Mesendoderm (in vitro differentiated cells): Measurements from ENCODE around the gene TMEM43.

Experiments used
- DNase-seq: peaks from one replicate; pipeline ENCODE4 v3.0.0; 2013
- H2AK5ac ChIP-seq: 2 replicates; pipeline ENCODE4 v1.6.1; 2013; ENCODE audit warnings: low read length, inconsistent platforms
- H2BK120ac ChIP-seq: 2 replicates; pipeline ENCODE4 v1.6.1; 2013; ENCODE audit warnings: low read depth, mild to moderate bottlenecking, low read length, moderate library complexity, mixed read lengths
- H2BK15ac ChIP-seq: replicated peaks from 2 replicates; pipeline ENCODE4 v1.6.1; 2013; ENCODE audit warnings: low read depth, mild to moderate bottlenecking, moderate library complexity
- H2BK5ac ChIP-seq: 2 replicates; pipeline ENCODE4 v1.6.1; 2013; ENCODE audit warnings: low read length, inconsistent platforms
- H3K18ac ChIP-seq: 2 replicates; pipeline ENCODE4 v1.6.1; 2013; ENCODE audit warnings: mild to moderate bottlenecking, low read length, mixed read lengths
- H3K23ac ChIP-seq: one replicate; pipeline ENCODE4 v1.6.1; 2013; ENCODE audit warnings: low read length
- H3K27ac ChIP-seq: 2 replicates; pipeline ENCODE4 v1.5.1; 2013; ENCODE audit warnings: low read depth, mild to moderate bottlenecking, inconsistent platforms, low read length, moderate library complexity
- H3K27me3 ChIP-seq: 2 replicates; pipeline ENCODE4 v1.6.1; 2013; ENCODE audit warnings: low read length, control low read depth, mild to moderate bottlenecking, inconsistent platforms; ENCODE audit not compliant: insufficient read depth, poor library complexity
- H3K36me3 ChIP-seq: 2 replicates; pipeline ENCODE4 v1.6.1; 2013; ENCODE audit warnings: low read length, inconsistent platforms; ENCODE audit not compliant: control insufficient read depth, insufficient read depth
- H3K4ac ChIP-seq: one replicate; pipeline ENCODE4 v1.6.1; 2013; ENCODE audit warnings: low read depth, mild to moderate bottlenecking, low read length, moderate library complexity
- H3K4me1 ChIP-seq: 2 replicates; pipeline ENCODE4 v1.6.1; 2013; ENCODE audit warnings: low read depth, low read length, inconsistent platforms; ENCODE audit not compliant: control insufficient read depth
- H3K4me2 ChIP-seq: 2 replicates; pipeline ENCODE4 v1.6.1; 2013; ENCODE audit warnings: low read length
- H3K4me3 ChIP-seq: 2 replicates; pipeline ENCODE4 v1.5.1; 2013; ENCODE audit warnings: mild to moderate bottlenecking, low read length
- H3K56ac ChIP-seq: one replicate; pipeline ENCODE4 v1.6.1; 2013; ENCODE audit warnings: low read length
- H3K79me1 ChIP-seq: 2 replicates; pipeline ENCODE4 v1.6.1; 2013; ENCODE audit warnings: low read length, inconsistent platforms
- H3K79me2 ChIP-seq: 2 replicates; pipeline ENCODE4 v1.6.1; 2013; ENCODE audit warnings: mild to moderate bottlenecking, low read length; ENCODE audit not compliant: control insufficient read depth, insufficient read depth
- H3K9ac ChIP-seq: 2 replicates; pipeline ENCODE4 v1.6.1; 2013; ENCODE audit warnings: low read length, inconsistent platforms
- H4K5ac ChIP-seq: one replicate; pipeline ENCODE4 v1.6.1; 2013; ENCODE audit warnings: low read length
- H4K8ac ChIP-seq: one replicate; pipeline ENCODE4 v1.6.1; 2013; ENCODE audit warnings: low read depth, mild to moderate bottlenecking, control low read depth, low read length, moderate library complexity
- WGBS: extraction: QIAGEN DNeasy Blood & Tissue Kit; methylation state at CpG from one replicate; pipeline ENCODE4 v1.1.7; 2013; ENCODE audit warnings: low lambda C conversion rate, missing lambda C conversion rate; ENCODE audit not compliant: insufficient coverage; ENCODE audit errors: extremely low coverage; 5-methylcytosine and 5-hydroxymethylcytosine counted together

The TMEM43 gene

GRCh38 chr3:14132689-14133088 lies 7.8 kb downstream of the TMEM43 start:
- Histone ChIP-seq H3K4me1 (no peaks in the 10 kb centered on the region), H3K4me2 (no peak overlapping the region), H3K27me3 (no peaks in the 10 kb centered on the region), H2BK5ac (no peak overlapping the region), H2AK5ac (no peak overlapping the region), H3K79me1 (peaks cover 9% of the 10 kb centered on the region), H2BK120ac (no peak overlapping the region), H3K27ac (no peak overlapping the region), H4K8ac (no peak overlapping the region), H2BK15ac (no peak overlapping the region), H3K9ac (no peak overlapping the region), H3K4ac (no peak overlapping the region), H3K79me2 (peaks cover 7% of the 10 kb centered on the region), H3K4me3 (no peak overlapping the region), H4K5ac (no peak overlapping the region), H3K56ac (no peak overlapping the region), H3K36me3 (peaks cover 18% of the 10 kb centered on the region), H3K23ac (no peak overlapping the region), H3K18ac (no peak overlapping the region)
- WGBS, result no CpG with 5 or more reads among the region's 6 CpGs
- DNase-seq, result no peak

- Histone ChIP-seq H3K4me3 (no peak overlapping the region), H3K56ac (no peak overlapping the region), H2BK5ac (no peak overlapping the region), H2BK120ac (no peak overlapping the region), H4K5ac (no peak overlapping the region), H3K79me1 (peaks cover 4% of the 10 kb centered on the region), H3K4me2 (no peak overlapping the region), H3K36me3 (peaks cover 19% of the 10 kb centered on the region), H3K23ac (no peak overlapping the region), H2BK15ac (no peak overlapping the region), H3K27me3 (no peaks in the 10 kb centered on the region), H3K27ac (no peak overlapping the region), H4K8ac (no peak overlapping the region), H3K9ac (no peak overlapping the region), H3K18ac (no peak overlapping the region), H3K79me2 (peaks cover 2% of the 10 kb centered on the region), H2AK5ac (no peak overlapping the region), H3K4me1 (no peaks in the 10 kb centered on the region), H3K4ac (no peak overlapping the region)
- no peak for DNase-seq
- WGBS, result no CpG with 5 or more reads among the region's 10 CpGs
These were observed 8.4 kb downstream of the TMEM43 start for GRCh38 chr3:14133188-14133800.

- Histone ChIP-seq H3K27ac (no peak overlapping the region), H2BK120ac (no peak overlapping the region), H2BK5ac (no peak overlapping the region), H3K4me1 (no peaks in the 10 kb centered on the region), H3K79me1 (no peaks in the 10 kb centered on the region), H4K5ac (no peak overlapping the region), H3K27me3 (no peaks in the 10 kb centered on the region), H3K56ac (no peak overlapping the region), H3K4me3 (no peak overlapping the region), H3K23ac (no peak overlapping the region), H4K8ac (no peak overlapping the region), H3K18ac (no peak overlapping the region), H3K4me2 (no peak overlapping the region), H3K36me3 (peaks cover 19% of the 10 kb centered on the region), H3K79me2 (no peaks in the 10 kb centered on the region), H3K4ac (no peak overlapping the region), H2AK5ac (no peak overlapping the region), H3K9ac (no peak overlapping the region), H2BK15ac (no peak overlapping the region)
- WGBS, result no CpG with 5 or more reads among the region's 5 CpGs
- no peak for DNase-seq
These were observed 9.0 kb downstream of the TMEM43 start for GRCh38 chr3:14133876-14134275.

- Histone ChIP-seq H3K79me2 (no peaks in the 10 kb centered on the region), H3K4ac (no peak overlapping the region), H3K79me1 (no peaks in the 10 kb centered on the region), H3K9ac (no peak overlapping the region), H3K27ac (no peak overlapping the region), H2AK5ac (no peak overlapping the region), H3K4me3 (no peak overlapping the region), H4K8ac (no peak overlapping the region), H2BK5ac (no peak overlapping the region), H3K4me1 (no peaks in the 10 kb centered on the region), H3K23ac (no peak overlapping the region), H2BK120ac (no peak overlapping the region), H3K36me3 (peaks cover 21% of the 10 kb centered on the region), H2BK15ac (no peak overlapping the region), H3K18ac (no peak overlapping the region), H4K5ac (no peak overlapping the region), H3K4me2 (no peak overlapping the region), H3K56ac (no peak overlapping the region), H3K27me3 (no peaks in the 10 kb centered on the region)
- WGBS, result no CpG with 5 or more reads among the region's 6 CpGs
- DNase-seq, result no peak
These were observed 9.4 kb downstream of the TMEM43 start for GRCh38 chr3:14134291-14134690.

- WGBS, result no CpG with 5 or more reads among the region's 11 CpGs
- H2BK120ac ChIP-seq, result no peak overlapping the region
- H3K56ac ChIP-seq, result no peak overlapping the region
- no peak overlapping the region for H3K4me3 ChIP-seq
- H2BK5ac ChIP-seq, result no peak overlapping the region
- H3K36me3 ChIP-seq, result peaks cover 18% of the 10 kb centered on the region
- no peaks in the 10 kb centered on the region for H3K79me2 ChIP-seq
- H3K27ac ChIP-seq, result no peak overlapping the region
- no peaks in the 10 kb centered on the region for H3K27me3 ChIP-seq
- H3K79me1 ChIP-seq, result no peaks in the 10 kb centered on the region
- H2BK15ac ChIP-seq, result no peak overlapping the region
- no peak overlapping the region for H3K4ac ChIP-seq
- H2AK5ac ChIP-seq, result no peak overlapping the region
- no peak overlapping the region for H4K8ac ChIP-seq
- H3K23ac ChIP-seq, result no peak overlapping the region
- no peak for DNase-seq
- H3K18ac ChIP-seq, result no peak overlapping the region
- no peak overlapping the region for H4K5ac ChIP-seq
- H3K4me1 ChIP-seq, result no peaks in the 10 kb centered on the region
- no peak overlapping the region for H3K4me2 ChIP-seq
- no peak overlapping the region for H3K9ac ChIP-seq
These were observed 10.7 kb downstream of the TMEM43 start for GRCh38 chr3:14135581-14135980.

- no peak overlapping the region for H4K5ac ChIP-seq
- H3K27me3 ChIP-seq, result no peaks in the 10 kb centered on the region
- DNase-seq, result no peak
- H3K79me2 ChIP-seq, result no peaks in the 10 kb centered on the region
- H2AK5ac ChIP-seq, result no peak overlapping the region
- H3K27ac ChIP-seq, result no peak overlapping the region
- no peak overlapping the region for H4K8ac ChIP-seq
- no peaks in the 10 kb centered on the region for H3K4me1 ChIP-seq
- no peak overlapping the region for H3K4me2 ChIP-seq
- H3K4ac ChIP-seq, result no peak overlapping the region
- H3K56ac ChIP-seq, result no peak overlapping the region
- H2BK15ac ChIP-seq, result no peak overlapping the region
- H3K79me1 ChIP-seq, result no peaks in the 10 kb centered on the region
- H3K4me3 ChIP-seq, result no peak overlapping the region
- no peak overlapping the region for H3K9ac ChIP-seq
- H2BK5ac ChIP-seq, result no peak overlapping the region
- no peak overlapping the region for H3K18ac ChIP-seq
- no CpG with 5 or more reads among the region's 3 CpGs for WGBS
- peaks cover 17% of the 10 kb centered on the region for H3K36me3 ChIP-seq
- no peak overlapping the region for H2BK120ac ChIP-seq
- no peak overlapping the region for H3K23ac ChIP-seq
These were observed 12.2 kb downstream of the TMEM43 start for GRCh38 chr3:14137004-14137403.
